ENCODE data around the gene GRK2. TPM values are rescaled to one million over a fixed set of nuclear protein-coding genes. Genes with fewer than 3 reads are reported as not detected.

The GRK2 gene
- total RNA-seq, 4 donors from 2014 or later, result 42.6 to 106 (median 50.7) TPM

DNA sequence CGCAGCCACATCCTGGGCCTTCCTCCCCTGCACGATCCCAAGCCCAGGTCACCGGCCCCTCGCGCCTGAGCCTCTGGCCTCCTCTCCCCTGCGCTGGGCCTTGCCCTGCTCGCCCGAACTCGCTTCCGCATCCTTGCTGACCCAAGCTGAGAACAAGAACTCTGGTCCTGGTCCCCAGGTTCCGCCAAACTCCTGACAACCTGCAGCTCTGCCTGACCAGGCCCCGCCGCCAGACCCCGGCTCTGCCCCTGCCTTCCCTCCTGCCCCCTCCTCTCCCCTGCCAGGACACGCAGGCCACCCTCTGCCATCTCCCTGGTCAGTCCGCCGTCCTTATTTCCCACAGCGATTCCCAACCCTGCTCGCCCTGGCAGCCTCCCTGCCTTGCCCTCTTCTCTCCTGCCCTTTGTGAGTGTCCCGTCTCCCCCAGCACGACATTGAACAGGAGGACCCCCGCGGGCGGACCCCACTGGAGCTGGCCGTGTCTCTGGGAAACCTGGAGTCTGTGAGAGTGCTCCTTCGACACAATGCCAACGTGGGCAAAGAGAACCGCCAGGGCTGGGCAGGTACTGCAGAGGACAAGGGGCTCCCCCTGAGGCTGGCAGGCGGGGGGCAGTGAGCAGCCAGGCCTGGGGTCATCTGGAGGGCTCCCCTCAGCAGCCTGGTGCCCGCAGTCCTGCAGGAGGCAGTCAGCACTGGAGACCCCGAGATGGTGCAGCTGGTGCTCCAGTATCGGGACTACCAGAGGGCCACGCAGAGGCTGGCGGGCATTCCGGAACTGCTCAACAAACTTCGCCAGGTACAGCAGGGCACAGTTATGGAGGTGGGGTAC, 23.6 kb downstream of the GRK2 start:
- DNase-seq (ENCODE audit: low spot score) (no peak), ATAC-seq (ENCODE audit: low FRiP score) (no peak)
- TF ChIP-seq, protein P1, sequence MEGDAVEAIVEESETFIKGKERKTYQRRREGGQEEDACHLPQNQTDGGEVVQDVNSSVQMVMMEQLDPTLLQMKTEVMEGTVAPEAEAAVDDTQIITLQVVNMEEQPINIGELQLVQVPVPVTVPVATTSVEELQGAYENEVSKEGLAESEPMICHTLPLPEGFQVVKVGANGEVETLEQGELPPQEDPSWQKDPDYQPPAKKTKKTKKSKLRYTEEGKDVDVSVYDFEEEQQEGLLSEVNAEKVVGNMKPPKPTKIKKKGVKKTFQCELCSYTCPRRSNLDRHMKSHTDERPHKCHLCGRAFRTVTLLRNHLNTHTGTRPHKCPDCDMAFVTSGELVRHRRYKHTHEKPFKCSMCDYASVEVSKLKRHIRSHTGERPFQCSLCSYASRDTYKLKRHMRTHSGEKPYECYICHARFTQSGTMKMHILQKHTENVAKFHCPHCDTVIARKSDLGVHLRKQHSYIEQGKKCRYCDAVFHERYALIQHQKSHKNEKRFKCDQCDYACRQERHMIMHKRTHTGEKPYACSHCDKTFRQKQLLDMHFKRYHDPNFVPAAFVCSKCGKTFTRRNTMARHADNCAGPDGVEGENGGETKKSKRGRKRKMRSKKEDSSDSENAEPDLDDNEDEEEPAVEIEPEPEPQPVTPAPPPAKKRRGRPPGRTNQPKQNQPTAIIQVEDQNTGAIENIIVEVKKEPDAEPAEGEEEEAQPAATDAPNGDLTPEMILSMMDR (IDR thresholded peaks at IDR 0.05), result no peak

DNA sequence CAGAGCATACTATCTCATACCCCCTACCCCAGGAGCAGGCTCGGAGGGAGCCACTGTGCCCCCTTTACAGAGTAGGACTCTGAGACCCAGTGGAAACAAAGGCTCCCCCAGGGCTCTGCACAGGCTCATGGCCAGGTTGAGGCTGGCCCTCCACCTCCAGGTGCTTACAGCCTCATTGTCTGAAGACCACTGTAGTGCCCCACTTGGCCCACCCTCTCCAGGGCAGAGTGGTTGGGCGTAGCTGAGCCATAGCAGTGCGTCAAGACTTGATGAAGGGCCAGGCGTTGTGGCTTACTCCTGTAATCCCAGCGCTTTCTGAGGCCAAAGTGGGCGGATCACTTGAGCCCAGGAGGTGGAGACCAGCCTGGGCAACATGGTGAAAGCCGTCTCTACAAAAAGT, 24.5 kb downstream of the GRK2 start:
- no peak for ATAC-seq (ENCODE audit: low FRiP score)
- no peak for DNase-seq (ENCODE audit: low spot score)
- TF ChIP-seq, protein P1 (IDR thresholded peaks at IDR 0.05), result no peak

DNA sequence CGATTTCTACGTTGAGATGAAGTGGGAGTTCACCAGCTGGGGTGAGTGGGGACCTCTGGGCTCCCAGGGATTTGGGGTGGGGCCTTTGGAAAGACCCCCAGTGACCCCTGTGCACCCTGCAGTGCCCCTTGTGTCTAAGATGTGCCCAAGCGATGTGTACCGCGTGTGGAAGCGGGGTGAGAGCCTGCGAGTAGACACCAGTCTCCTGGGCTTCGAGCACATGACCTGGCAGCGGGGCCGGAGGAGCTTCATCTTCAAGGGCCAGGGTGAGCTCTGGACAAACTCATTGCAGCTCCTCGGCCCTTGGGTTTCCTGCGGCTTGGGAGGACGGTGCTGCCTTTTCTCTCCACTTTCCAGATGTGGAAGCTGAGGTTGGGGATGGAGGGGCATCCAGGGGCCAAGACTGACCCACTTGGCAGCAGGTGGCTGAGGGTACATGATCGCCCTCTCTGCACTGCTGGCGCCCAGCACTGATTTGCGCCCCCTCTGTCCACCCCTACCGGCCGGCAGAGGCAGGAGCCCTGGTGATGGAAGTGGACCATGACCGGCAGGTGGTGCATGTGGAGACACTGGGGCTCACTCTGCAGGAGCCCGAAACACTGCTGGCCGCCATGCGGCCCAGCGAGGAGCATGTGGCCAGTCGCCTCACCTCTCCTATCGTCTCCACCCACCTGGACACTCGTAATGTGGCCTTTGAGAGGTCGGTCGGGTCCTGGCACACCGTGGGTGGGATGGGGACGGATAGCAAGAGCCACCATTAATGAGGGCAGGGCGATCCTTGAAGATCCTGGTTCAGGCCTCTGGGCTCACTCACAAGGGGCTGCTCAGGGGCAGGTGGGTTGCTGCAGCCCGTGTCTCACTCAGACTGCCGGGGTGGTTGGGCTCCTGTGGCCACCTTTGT, 25.5 kb downstream of the GRK2 start:
- ATAC-seq (ENCODE audit: low FRiP score) (no peak), DNase-seq (ENCODE audit: low spot score) (no peak)

DNA sequence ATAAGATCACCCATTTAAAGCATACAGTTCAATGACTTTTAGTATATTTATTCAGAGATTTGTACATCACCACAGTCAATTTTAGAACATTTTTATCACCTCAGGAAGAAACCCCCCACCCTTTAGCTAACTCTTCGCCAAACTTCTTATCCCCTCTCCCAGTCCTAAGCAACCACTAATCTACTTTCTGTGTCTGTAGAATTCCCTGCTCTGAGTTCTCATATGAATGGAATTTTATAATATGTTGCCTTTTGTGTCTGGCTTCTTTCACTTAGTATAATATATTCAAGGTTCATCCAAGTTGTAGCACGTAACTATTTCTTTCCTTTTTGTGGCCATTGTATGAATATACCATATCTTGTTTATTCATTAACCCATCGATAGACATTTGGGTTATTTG, 26.4 kb downstream of the GRK2 start:
- TF ChIP-seq, protein P1 (IDR thresholded peaks at IDR 0.05), result no peak
- ATAC-seq (ENCODE audit: low FRiP score) (no peak), DNase-seq (ENCODE audit: low spot score) (no peak)

More for the DNA sequence above, 25.5 kb downstream of the GRK2 start:
- TF ChIP-seq, protein P1 (IDR thresholded peaks at IDR 0.05), result no peak

DNA sequence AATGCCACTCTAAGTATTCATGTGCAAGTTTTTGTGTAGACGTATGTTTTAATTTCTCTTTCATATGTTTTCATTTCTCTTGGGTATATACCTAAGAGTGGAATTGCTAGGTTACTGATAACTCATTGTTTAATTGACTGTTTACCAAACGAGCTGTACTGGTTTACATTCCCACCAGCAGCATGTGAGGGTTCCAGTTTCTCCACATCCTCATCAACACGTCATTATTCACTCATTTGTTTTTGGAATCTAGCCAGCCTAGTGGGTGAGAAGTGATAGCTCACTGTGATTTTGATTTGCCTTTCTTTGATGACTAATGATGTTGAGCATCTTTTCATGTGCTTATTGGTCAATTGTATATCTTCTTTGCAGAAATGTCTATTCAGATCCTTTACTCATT, 26.8 kb downstream of the GRK2 start:
- ATAC-seq (ENCODE audit: low FRiP score) (no peak), DNase-seq (ENCODE audit: low spot score) (no peak)
- TF ChIP-seq, protein P1 (IDR thresholded peaks at IDR 0.05), result no peak

DNA sequence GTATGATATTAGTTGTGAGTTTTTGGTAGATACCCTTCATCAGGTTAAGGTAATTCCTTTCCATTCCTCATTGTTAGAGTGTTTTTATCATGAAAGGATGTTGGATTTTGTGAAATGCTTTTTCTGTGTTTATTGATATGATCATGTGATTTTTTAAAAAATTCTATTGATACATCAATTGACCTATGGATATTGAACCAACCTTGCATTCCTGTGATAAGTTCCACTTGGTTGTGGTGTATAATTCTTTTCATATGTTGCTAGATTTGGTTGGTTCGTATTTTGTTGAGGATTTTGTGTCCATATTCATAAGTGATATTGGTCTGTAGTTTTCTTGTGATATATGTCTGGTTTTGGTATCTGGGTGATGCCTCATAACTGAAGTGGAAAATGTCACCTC, 29.6 kb downstream of the GRK2 start:
- TF ChIP-seq, protein P1 (IDR thresholded peaks at IDR 0.05), result no peak

More for the DNA sequence above, 29.6 kb downstream of the GRK2 start:
- ATAC-seq (ENCODE audit: low FRiP score) (no peak), DNase-seq (ENCODE audit: low spot score) (no peak)
